Stimulated activated CD4-positive, alpha-beta T cell treated with anti-CD3 and anti-CD28 coated beads, Interleukin-2, amount 100 ng/mL, for 24 hours (primary cell): Measurements from ENCODE around the gene MARS1.

Experiments used
- DNase-seq, 2 donors: peaks; one replicate each; pipeline ENCODE4 v3.0.0-alpha.2; 2020

The MARS1 gene

GRCh38 chr12:57531836-57532235 lies 44.0 kb downstream of the MARS1 start:
- no peak for DNase-seq

DNA sequence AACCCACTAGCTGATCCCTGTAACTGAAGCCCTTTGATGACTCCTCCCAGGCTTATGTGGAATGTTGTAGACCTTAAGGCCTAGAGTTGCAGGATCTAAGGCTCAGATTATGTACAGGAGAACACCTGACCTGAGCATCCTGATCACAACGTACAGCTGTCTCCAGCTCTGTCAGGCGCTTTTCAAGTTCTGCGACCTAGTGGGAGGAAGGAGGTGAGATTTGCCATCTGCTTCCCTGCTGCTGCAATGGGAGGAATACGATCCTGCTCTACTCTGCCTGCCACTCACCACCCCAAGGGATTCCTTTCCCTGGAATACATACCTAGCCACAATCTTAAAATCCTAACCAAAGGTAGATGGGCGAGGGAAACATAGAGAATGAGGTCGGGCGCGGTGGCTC lies 45.2 kb downstream of the MARS1 start:
- DNase-seq = no peak

- no peak for DNase-seq
Measured at GRCh38 chr12:57534250-57534649, 46.4 kb downstream of the MARS1 start.

DNA sequence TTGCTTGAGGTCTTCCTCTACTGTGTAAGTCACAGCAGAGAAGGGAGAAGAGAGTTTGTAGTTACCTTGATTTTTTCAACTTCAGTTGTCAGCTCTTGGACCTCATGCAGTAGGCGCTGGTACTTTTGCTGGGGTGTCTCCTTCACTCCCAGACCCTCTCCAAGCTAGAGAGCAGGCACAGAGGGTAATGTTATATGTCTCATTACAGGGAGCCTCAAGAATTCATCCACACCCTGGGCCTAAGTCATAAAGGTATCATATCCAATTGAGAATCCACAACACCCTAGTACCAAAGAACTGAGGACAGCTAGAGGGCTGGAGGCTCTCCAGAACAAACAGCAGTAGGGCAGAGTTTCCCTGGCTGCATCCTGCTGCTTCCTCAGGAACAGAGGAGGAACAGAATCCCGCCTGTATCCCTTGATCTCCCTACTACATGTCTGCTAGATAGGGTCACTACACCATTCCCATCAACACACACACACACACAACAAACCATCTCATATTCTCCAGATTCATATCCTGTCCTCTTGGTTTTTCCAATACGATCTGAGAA lies 47.2 kb downstream of the MARS1 start:
- DNase-seq = no peak

GRCh38 chr12:57535764-57536596 lies 48.1 kb downstream of the MARS1 start:
- no peak for DNase-seq

DNA sequence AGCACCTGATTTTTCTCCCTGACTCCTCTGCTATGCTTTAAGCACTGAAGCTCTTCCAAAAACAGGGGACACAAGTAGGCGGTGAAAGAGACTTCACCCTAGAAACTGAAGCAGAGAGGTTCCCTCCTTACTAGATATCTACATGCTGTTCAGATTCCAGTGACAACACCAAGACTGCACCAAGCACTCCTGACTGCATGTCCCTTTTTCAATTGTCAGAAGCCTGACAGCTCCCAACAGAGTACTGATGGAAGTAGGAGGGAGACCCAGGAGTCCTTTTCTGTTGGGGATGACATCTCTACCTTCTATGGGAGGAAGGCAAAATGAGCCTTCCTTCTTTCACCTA lies 48.7 kb downstream of the MARS1 start:
- DNase-seq = no peak

GRCh38 chr12:57539134-57539768 lies 51.4 kb downstream of the MARS1 start:
- DNase-seq = no peak

DNA sequence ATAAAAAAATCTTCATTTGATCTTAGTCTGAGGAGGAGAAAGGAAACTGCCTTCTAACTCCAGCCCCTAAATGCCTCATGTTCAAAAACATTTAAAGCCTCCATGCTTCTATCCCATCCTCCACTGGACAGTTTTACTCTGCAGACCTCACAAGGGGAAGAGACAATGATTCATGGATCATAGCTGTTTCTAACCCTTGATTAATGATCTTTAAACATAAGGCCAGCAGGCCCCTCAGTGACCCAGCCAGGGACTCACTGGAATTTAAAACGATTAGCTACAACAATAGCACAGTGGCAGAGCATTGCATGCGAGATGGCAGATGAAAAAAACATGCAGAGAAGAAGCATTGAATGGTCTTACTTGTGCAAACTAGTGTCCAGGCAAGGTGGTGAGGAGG lies 53.1 kb downstream of the MARS1 start:
- DNase-seq = no peak

GRCh38 chr12:57541717-57542116 lies 53.8 kb downstream of the MARS1 start:
- DNase-seq = no peak

DNA sequence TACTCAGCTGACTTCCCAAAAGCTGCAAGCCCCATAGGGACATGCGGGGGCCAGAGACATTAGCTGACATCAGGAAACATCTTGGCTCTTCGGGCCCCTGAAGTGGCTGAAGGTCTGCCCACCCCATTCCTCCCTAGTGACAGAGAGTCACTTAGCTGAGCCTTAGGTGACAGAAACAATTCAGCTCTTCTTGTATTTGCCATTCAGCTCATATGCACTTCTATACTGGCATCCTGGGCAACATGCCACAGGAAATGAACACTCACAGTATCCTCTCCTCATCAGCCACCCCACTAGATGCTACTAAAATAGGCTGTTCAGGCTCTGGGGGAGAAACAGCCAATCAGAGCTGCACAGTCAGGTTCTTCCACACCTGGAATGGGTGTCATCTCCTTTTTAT lies 55.7 kb downstream of the MARS1 start:
- DNase-seq = no peak

DNA sequence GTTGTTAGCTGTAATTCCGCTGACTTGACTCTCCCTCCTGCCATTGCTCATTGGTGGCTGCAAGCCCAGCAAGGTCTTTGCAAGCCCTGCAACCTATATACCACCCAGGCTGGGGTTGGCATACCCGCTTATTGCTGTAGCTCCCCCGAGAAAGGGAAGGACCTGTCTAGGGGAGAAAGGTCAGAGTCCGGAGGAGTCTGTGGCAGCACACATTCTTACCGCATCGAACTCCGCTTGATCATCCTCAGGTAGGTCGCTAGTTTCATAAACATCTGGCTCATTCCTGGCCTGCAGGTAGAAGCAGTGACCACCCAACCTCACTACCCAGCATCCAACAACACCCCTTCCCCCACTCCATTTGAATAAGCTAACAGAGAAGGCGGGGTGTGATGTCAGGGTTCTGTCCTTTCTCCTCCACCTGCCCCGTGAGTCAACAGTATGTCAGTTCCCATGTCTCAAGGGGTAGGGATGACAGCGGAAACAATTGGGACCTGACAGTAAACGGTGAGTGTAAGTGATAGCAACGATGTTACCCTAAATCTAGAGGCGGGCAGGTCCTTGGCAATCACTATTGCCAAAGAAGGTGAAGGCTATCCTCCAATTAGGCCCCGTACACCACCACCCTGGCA lies 58.1 kb downstream of the MARS1 start:
- no peak for DNase-seq

GRCh38 chr12:57546438-57547287 lies 58.8 kb downstream of the MARS1 start, which contains the start of gene DCTN2:
DCTN2 (minus strand) TSS chr12:57547192; CDS start chr12:57547063, 129 bp downstream.
- peak; percentile 94 for DNase-seq

- no peak for DNase-seq
Measured at GRCh38 chr12:57547288-57548012, 59.6 kb downstream of the MARS1 start.

DNA sequence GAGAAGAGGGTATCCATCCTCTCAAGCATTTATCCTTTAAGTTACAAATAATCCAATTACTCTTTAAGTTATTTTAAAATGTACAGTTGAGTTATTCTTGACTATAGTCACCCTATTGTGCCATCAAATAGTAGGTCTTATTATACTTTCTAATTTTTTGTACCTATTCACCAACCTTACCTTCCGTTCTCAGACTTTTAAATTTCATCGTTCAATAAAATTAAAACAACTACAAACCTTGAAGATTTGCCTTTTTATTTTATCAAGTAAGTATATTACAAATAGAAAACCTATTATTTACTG lies 60.1 kb downstream of the MARS1 start:
- DNase-seq = no peak

DNA sequence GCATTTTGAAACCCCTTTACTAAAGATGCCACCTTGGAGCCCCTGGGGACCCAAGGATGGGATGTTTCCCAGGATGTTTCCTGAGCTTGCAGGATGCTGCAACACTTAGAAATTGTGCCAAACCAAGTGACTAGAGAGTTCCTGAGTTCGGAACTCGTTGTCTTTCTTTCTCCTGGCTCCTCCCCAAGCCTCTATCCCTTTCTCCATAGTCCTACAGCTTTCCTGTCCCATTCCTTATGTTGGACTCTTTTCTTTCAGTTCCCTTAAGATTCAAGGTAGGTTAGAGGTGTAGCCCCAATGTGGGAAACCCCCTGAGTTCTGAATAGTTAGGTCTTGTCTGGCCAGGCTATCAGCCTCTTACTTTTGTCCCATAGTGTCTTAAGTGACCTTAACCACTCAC lies 60.6 kb downstream of the MARS1 start:
- no peak for DNase-seq

DNA sequence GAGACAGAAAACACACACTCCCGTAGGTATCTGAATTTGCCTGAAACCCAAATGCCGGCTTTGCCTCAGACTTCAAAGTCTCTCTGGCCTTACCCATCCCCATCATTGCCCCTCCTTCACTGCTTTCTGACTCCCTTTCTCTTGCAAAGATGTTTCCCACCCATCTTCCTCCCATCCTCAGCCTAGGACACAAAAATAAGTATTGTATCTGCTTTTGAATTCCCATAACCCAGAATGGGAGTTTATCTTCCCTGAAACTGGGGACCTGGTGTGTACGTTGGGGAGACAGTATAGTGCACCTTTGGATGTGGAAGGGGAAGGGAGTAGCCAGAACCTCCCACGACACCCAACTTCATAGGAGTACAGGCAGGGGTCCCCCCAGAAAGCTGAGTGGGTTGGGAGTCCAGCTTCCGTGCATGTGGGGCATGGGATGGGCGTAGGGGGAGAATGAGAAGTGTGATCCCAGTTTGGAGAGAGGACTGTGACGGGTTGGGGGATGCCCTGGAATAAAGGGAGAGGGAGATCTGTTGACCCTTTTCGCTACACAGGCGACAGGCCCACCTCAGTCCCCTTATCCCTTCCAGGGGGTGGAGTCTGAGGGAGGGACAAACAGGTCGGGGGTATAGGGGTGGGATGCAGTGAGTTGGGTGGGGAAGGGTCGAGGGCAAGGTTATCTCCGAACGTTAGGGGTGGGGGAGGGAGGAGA lies 61.5 kb downstream of the MARS1 start:
- no peak for DNase-seq

DNA sequence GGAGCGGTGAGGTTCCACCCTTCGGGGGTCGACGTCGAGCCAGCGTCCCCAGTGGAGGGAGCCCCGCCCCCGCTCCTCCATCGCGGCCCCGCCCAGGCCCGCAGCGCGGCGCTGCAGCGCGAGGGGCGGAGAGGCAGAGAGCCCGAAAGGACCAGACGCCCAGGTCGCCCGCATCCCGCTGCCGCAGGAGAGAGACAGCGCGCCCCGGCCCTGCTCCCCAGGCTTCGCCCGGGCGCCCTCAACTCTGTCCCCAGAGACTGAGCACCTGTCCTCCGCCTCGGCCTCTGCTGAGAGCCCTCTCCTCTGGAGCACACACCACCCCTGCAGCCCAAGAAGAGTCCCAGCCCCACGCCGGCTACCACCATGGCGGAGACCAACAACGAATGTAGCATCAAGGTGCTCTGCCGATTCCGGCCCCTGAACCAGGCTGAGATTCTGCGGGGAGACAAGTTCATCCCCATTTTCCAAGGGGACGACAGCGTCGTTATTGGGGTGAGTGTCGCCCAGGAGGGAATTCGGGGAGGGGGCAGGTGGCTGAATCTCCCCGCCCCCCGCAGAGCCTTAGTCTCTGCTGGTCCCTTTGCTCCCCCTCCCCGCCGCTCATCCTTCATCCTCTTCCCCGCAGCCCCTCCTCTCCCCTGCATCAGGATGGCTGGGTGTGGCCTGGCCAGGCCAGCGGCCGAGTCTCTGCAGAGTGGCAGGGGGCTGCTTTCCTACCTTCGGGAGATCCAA lies 62.2 kb downstream of the MARS1 start, which contains the start of gene KIF5A:
TSS of gene KIF5A (plus strand) at position 136 of the 732 bp plus-strand sequence. CDS start at position 364, 228 bp downstream.
- DNase-seq = peak; percentile 66 to 75

DNA sequence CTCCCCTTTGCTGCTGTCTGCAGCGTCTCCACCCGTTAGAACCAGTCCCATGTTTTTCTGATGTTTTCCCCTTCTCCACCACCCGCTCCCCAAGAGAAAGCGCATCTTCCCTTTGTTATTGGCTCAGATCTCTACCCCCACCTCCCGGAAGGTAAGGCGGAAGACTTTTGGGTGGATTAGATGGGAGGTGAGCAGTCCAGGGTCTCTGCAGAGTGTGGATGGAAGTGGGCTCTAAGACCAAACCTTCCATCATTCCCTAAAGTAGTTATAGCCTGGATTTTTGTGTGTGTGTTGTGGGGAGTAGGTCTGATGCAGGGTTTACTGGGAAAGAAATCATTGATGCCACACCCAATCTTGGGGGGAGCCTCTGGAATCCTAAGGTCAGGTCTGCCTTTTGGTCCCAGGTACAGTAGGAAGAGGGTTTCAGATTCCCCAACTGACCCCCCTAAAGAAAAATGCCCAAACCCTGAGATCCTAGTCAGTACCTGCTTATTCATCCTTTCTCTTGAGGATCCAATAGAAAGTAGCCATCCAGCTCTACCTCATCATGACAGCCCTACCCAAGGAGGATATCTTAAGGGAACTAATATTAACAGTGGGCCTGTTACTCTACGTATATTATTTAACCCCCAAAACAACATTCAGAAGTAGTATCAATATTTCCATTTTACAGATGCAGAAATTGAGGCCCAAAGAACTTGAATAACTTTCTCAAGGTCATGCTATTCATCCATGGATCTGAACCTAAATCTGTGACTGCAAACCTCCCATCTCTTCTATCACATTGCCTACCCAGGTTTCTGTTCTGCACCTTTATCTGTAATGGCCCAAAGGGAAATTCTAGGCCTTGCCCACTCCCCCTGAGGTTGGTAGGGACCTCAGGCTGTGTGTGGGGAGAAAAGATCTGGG lies 63.0 kb downstream of the MARS1 start:
- DNase-seq = no peak

GRCh38 chr12:57551637-57552305 lies 63.9 kb downstream of the MARS1 start:
- DNase-seq = no peak
